Measurements from ENCODE around the gene AP2M1.

AP2M1 gene

GRCh38 chr3:184184546-184185230 is 10.0 kb downstream of the AP2M1 start:
- DNase-seq (ENCODE audit: low spot score in 2 of 2) (no peak), ATAC-seq (no peak)
- Mint-ChIP-seq H3K27ac (peak overlapping the region; percentile 97), H3K4me1 (peaks cover 40% of the 10 kb centered on the region), H3K9me3 (no peaks in the 10 kb centered on the region), H3K4me3 (peak overlapping the region; percentile 98), H3K36me3 (peaks cover 94% of the 10 kb centered on the region)

- ATAC-seq, result peak; percentile 93
- no peaks in the 10 kb centered on the region for H3K9me3 Mint-ChIP-seq
- H3K36me3 Mint-ChIP-seq, result peaks cover 94% of the 10 kb centered on the region
- H3K4me3 Mint-ChIP-seq, result peak overlapping the region; percentile 98
- DNase-seq (ENCODE audit: low spot score in 2 of 2), result peak; percentile 98 to 99
- H3K27ac Mint-ChIP-seq, result peak overlapping the region; percentile 97
- peaks cover 47% of the 10 kb centered on the region for H3K4me1 Mint-ChIP-seq
Measured at GRCh38 chr3:184185461-184186183, 11.0 kb downstream of the AP2M1 start.

- DNase-seq (ENCODE audit: low spot score in 2 of 2) (no peak), ATAC-seq (peak; percentile 52)
- peak within 1 kb of the TSS; percentile 98 for H3K4me3 Mint-ChIP-seq
- H3K9me3 Mint-ChIP-seq, result no peaks in the 10 kb centered on the region
- peaks cover 47% of the 10 kb centered on the region for H3K4me1 Mint-ChIP-seq
- peaks cover 94% of the 10 kb centered on the region for H3K36me3 Mint-ChIP-seq
- H3K27ac Mint-ChIP-seq, result peak within 1 kb of the TSS; percentile 97
Measured at GRCh38 chr3:184186184-184186901, 11.7 kb downstream of the AP2M1 start, which contains the start of gene ABCF3. Gene ABCF3 (plus strand): TSS chr3:184186199. CDS start chr3:184186208, 9 bp downstream.

GRCh38 chr3:184186902-184187207 is 12.2 kb downstream of the AP2M1 start:
- Mint-ChIP-seq H3K4me3 (peak overlapping the region; percentile 98), H3K9me3 (no peaks in the 10 kb centered on the region), H3K4me1 (peaks cover 47% of the 10 kb centered on the region), H3K27ac (peak overlapping the region; percentile 97), H3K36me3 (peaks cover 94% of the 10 kb centered on the region)
- ATAC-seq (no peak), DNase-seq (ENCODE audit: low spot score in 2 of 2) (no peak)

GRCh38 chr3:184188080-184188479 is 13.4 kb downstream of the AP2M1 start:
- peaks cover 94% of the 10 kb centered on the region for H3K36me3 Mint-ChIP-seq
- peak overlapping the region; percentile 97 for H3K27ac Mint-ChIP-seq
- no peak for ATAC-seq
- H3K9me3 Mint-ChIP-seq, result no peaks in the 10 kb centered on the region
- peaks cover 47% of the 10 kb centered on the region for H3K4me1 Mint-ChIP-seq
- H3K4me3 Mint-ChIP-seq, result no peak overlapping the region
- DNase-seq (ENCODE audit: low spot score in 2 of 2), result no peak

DNA sequence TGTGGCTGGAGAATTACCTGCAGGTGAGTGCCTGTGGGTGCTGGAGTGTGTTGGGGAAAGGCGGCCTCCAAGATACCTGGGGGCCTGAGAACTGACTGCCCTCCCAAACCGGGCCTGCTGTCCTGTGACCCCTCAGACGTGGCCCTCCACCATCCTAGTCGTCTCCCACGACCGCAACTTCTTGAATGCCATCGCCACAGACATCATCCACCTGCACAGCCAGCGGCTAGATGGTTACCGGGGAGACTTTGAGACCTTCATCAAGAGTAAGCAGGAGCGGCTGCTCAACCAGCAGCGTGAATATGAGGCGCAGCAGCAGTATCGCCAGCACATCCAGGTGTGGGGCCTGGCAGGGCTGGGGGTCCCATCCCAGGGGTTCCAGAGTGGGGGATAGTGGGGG is 14.8 kb downstream of the AP2M1 start:
- Mint-ChIP-seq H3K9me3 (no peaks in the 10 kb centered on the region), H3K27ac (no peak overlapping the region), H3K4me3 (no peak overlapping the region), H3K36me3 (peaks cover 94% of the 10 kb centered on the region), H3K4me1 (peaks cover 47% of the 10 kb centered on the region)
- ATAC-seq, result no peak
- no peak for DNase-seq (ENCODE audit: low spot score in 2 of 2)

DNA sequence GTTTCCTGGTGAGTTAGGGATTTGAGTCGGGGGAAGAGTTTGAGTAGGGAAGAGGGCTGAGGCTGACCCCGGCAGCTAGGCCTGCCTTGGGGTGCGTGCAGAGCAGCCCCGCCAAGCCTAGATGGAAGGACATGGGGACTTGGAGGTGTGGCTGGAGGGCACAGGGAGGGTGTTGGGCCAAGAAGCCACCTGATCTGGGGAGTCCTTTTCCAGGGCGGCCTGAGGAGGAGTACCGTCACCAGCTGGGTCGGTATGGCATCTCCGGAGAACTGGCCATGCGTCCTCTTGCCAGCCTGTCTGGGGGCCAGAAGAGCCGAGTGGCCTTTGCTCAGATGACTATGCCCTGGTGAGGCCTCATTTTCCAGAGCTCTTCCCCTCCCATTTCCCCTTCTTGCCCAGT is 18.2 kb downstream of the AP2M1 start:
- no peak for DNase-seq (ENCODE audit: low spot score in 2 of 2)
- no peak for ATAC-seq
- H3K36me3 Mint-ChIP-seq, result peaks cover 80% of the 10 kb centered on the region
- H3K4me3 Mint-ChIP-seq, result no peak overlapping the region
- H3K4me1 Mint-ChIP-seq, result peaks cover 21% of the 10 kb centered on the region
- H3K9me3 Mint-ChIP-seq, result no peaks in the 10 kb centered on the region
- peak overlapping the region; percentile 65 for H3K27ac Mint-ChIP-seq

DNA sequence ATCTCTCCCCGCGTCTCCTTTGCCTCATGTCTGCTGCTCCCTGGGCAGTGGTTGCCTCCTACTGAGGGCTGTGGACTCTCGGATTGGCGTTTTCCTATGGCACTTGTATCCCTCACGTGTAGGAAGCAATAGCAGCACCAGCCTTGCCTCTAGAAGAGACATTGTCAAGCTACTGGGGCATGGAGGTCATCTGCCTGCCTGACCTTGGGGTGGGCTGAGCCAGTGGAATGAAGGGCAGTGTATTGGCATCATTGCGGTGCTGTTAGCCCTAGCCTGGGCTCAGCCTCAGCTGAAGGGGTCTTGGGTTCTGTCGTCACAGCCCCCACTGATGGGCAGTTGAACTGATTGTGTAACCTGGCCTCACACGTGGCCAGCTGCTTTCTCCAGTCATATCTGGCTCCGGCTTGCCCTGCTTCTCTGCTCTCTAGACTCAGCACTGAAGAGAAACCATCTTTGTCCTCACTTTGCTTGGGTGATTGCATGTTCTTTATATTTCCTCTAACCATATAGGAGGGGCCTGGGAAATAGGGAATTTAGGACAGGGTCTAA is 19.4 kb downstream of the AP2M1 start:
- H3K9me3 Mint-ChIP-seq, result no peaks in the 10 kb centered on the region
- H3K4me1 Mint-ChIP-seq, result peaks cover 10% of the 10 kb centered on the region
- no peak overlapping the region for H3K4me3 Mint-ChIP-seq
- no peak for ATAC-seq
- no peak overlapping the region for H3K27ac Mint-ChIP-seq
- no peak for DNase-seq (ENCODE audit: low spot score in 2 of 2)
- H3K36me3 Mint-ChIP-seq, result peaks cover 68% of the 10 kb centered on the region

GRCh38 chr3:184196536-184196935 is 21.9 kb downstream of the AP2M1 start:
- H3K4me3 Mint-ChIP-seq, result no peak overlapping the region
- no peaks in the 10 kb centered on the region for H3K9me3 Mint-ChIP-seq
- peak; percentile 29 for ATAC-seq
- DNase-seq (ENCODE audit: low spot score in 2 of 2), result no peak
- no peaks in the 10 kb centered on the region for H3K4me1 Mint-ChIP-seq
- H3K36me3 Mint-ChIP-seq, result peaks cover 44% of the 10 kb centered on the region
- H3K27ac Mint-ChIP-seq, result no peak overlapping the region

DNA sequence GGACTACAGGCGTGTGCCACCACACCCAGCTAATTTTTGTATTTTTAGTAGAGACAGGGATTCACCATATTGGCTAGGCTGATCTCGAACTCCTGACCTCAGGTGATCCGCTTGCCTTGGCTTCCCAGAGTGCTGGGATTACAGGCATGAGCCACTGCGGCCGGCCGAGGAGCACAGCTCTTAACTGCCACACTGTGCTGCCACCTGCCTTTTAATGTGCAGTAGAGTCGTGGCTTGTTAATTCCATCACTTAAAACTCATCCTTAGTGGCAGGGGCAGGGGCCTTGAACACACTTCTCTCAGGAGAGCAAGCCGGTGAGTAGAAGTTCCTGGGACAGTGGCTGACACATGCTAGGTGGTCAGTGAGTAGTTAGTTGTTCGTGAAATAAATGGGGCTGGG is 23.9 kb downstream of the AP2M1 start:
- H3K9me3 Mint-ChIP-seq, result no peaks in the 10 kb centered on the region
- DNase-seq (ENCODE audit: low spot score in 2 of 2) (no peak), ATAC-seq (no peak)
- H3K36me3 Mint-ChIP-seq, result peaks cover 24% of the 10 kb centered on the region
- no peak overlapping the region for H3K4me3 Mint-ChIP-seq
- H3K4me1 Mint-ChIP-seq, result no peaks in the 10 kb centered on the region
- H3K27ac Mint-ChIP-seq, result no peak overlapping the region

DNA sequence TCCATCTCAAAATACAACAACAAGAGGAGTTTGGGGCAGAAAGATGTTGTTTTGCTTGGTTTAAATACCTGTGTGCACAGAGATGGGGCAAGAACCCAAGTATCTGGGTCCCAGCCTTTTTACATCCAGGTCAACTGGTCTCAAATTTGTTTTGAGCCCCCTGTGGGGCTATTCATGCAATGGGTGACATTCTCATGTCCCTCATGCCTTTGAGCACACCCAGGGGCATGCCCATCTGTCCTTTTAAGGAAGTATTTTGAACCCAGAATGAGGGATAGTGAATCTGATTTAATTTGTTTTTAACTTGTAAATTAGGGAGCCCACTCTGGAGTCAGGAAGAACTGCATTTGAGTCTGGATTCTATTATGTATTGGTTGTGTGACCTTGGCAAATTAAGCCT is 26.2 kb downstream of the AP2M1 start:
- no peak for ATAC-seq

DNA sequence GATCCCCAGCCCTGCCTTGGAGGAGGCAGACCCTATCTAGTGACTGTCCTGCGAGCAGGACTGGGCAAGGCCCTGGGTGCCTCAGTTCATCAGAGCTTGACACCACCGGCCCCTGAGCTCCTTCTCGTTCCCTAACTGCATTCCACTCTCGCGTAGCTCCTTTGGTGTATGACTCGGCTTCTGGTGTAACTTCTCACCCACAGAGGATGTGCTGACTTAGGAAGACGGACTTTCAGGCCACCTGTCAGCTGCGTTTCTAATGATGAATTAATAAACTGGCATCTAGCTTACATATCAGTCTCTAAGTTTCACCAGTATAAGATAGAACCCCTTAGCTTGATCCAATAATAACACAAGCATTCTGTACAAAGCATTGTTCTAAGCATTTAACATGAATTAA is 28.9 kb downstream of the AP2M1 start:
- ATAC-seq (no peak), DNase-seq (ENCODE audit: low spot score in 2 of 2) (no peak)
- Mint-ChIP-seq H3K4me3 (no peak overlapping the region), H3K9me3 (no peaks in the 10 kb centered on the region), H3K4me1 (no peaks in the 10 kb centered on the region), H3K27ac (no peak overlapping the region), H3K36me3 (no peaks in the 10 kb centered on the region)

More for the DNA sequence above, 26.2 kb downstream of the AP2M1 start:
- no peak overlapping the region for H3K4me3 Mint-ChIP-seq
- peaks cover under 1% of the 10 kb centered on the region for H3K36me3 Mint-ChIP-seq
- H3K9me3 Mint-ChIP-seq, result no peaks in the 10 kb centered on the region
- no peaks in the 10 kb centered on the region for H3K4me1 Mint-ChIP-seq
- no peak overlapping the region for H3K27ac Mint-ChIP-seq
- DNase-seq (ENCODE audit: low spot score in 2 of 2), result no peak

GRCh38 chr3:184209146-184209923 is 34.7 kb downstream of the AP2M1 start:
- H3K4me3 Mint-ChIP-seq, result no peak overlapping the region
- ATAC-seq, result no peak

DNA sequence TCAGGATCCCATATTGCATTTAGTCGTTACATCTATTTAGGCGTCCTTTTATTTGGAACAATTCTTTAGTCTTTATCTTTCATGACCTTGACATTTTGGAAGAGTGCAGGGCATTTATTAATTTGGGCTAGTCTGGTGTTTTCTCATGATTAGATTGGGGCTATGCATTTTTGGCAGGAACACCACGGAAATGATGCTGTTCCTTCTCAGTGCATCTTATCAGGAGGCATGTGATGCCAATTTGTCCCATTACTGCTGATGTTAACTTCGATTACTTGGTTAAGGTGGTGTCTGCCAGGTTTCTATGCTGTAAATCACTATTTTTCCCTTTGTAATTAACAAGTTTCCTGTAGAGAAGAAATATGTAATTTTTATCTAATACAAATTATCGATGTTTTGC is 36.6 kb downstream of the AP2M1 start:
- no peaks in the 10 kb centered on the region for H3K4me1 Mint-ChIP-seq

More at GRCh38 chr3:184209146-184209923, 34.7 kb downstream of the AP2M1 start:
- H3K9me3 Mint-ChIP-seq, result no peaks in the 10 kb centered on the region
- DNase-seq (ENCODE audit: low spot score in 2 of 2), result no peak
- H3K4me1 Mint-ChIP-seq, result no peaks in the 10 kb centered on the region
- H3K27ac Mint-ChIP-seq, result no peak overlapping the region
- H3K36me3 Mint-ChIP-seq, result no peaks in the 10 kb centered on the region

GRCh38 chr3:184211718-184212117 is 37.1 kb downstream of the AP2M1 start:
- no peaks in the 10 kb centered on the region for H3K36me3 Mint-ChIP-seq
- DNase-seq (ENCODE audit: low spot score in 2 of 2) (no peak), ATAC-seq (no peak)
- no peaks in the 10 kb centered on the region for H3K4me1 Mint-ChIP-seq
- no peak overlapping the region for H3K27ac Mint-ChIP-seq
- H3K4me3 Mint-ChIP-seq, result no peak overlapping the region
- no peaks in the 10 kb centered on the region for H3K9me3 Mint-ChIP-seq

More for the DNA sequence above, 36.6 kb downstream of the AP2M1 start:
- Mint-ChIP-seq H3K27ac (no peak overlapping the region), H3K9me3 (no peaks in the 10 kb centered on the region), H3K4me3 (no peak overlapping the region), H3K36me3 (no peaks in the 10 kb centered on the region)
- no peak for DNase-seq (ENCODE audit: low spot score in 2 of 2)
- ATAC-seq, result no peak

Data from stimulated activated effector memory CD8-positive, alpha-beta T cell treated with anti-CD3 and anti-CD28 coated beads, Interleukin-12 subunit alpha, Interleukin-12 subunit beta, amount 100 ng/mL, for 72 hours (primary cell).